ENCODE data around the gene CFAP54.

DNA sequence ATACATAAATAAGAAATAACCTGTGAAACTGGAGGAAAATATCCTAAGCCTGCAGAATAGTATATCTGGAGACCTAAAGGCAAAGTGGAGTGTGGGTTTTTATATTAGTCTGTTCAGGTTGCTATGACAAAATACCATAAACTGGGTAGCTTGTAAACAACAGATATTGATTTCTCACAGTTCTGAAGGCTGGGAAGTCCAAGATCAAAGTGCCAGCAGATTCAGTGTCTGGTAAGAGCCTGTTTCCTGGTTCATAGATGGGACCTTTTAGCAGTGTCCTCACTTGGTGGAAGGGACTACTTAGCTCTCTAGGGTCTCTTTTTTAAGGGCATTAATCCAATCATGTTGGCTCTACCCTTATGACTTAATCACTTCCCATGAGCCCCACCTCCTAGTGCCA, 392.2 kb downstream of the CFAP54 start:
- TF ChIP-seq SIN3A (IDR thresholded peaks at IDR 0.05; ENCODE audit: borderline replicate concordance, low read depth, low read length), result no peak
- TF ChIP-seq, protein P1, sequence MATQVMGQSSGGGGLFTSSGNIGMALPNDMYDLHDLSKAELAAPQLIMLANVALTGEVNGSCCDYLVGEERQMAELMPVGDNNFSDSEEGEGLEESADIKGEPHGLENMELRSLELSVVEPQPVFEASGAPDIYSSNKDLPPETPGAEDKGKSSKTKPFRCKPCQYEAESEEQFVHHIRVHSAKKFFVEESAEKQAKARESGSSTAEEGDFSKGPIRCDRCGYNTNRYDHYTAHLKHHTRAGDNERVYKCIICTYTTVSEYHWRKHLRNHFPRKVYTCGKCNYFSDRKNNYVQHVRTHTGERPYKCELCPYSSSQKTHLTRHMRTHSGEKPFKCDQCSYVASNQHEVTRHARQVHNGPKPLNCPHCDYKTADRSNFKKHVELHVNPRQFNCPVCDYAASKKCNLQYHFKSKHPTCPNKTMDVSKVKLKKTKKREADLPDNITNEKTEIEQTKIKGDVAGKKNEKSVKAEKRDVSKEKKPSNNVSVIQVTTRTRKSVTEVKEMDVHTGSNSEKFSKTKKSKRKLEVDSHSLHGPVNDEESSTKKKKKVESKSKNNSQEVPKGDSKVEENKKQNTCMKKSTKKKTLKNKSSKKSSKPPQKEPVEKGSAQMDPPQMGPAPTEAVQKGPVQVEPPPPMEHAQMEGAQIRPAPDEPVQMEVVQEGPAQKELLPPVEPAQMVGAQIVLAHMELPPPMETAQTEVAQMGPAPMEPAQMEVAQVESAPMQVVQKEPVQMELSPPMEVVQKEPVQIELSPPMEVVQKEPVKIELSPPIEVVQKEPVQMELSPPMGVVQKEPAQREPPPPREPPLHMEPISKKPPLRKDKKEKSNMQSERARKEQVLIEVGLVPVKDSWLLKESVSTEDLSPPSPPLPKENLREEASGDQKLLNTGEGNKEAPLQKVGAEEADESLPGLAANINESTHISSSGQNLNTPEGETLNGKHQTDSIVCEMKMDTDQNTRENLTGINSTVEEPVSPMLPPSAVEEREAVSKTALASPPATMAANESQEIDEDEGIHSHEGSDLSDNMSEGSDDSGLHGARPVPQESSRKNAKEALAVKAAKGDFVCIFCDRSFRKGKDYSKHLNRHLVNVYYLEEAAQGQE (IDR thresholded peaks at IDR 0.05; ENCODE audit: low read depth, low read length), result no peak
- TF ChIP-seq, protein P2, sequence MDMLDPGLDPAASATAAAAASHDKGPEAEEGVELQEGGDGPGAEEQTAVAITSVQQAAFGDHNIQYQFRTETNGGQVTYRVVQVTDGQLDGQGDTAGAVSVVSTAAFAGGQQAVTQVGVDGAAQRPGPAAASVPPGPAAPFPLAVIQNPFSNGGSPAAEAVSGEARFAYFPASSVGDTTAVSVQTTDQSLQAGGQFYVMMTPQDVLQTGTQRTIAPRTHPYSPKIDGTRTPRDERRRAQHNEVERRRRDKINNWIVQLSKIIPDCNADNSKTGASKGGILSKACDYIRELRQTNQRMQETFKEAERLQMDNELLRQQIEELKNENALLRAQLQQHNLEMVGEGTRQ (IDR thresholded peaks at IDR 0.05; ENCODE audit: borderline replicate concordance, low read depth, low read length), result no peak
- no peak for TF ChIP-seq EP300 (IDR thresholded peaks at IDR 0.05; ENCODE audit: borderline replicate concordance in 1 of 2, low read depth in 1 of 2, low read length in 1 of 2)
- TF ChIP-seq, protein P3, sequence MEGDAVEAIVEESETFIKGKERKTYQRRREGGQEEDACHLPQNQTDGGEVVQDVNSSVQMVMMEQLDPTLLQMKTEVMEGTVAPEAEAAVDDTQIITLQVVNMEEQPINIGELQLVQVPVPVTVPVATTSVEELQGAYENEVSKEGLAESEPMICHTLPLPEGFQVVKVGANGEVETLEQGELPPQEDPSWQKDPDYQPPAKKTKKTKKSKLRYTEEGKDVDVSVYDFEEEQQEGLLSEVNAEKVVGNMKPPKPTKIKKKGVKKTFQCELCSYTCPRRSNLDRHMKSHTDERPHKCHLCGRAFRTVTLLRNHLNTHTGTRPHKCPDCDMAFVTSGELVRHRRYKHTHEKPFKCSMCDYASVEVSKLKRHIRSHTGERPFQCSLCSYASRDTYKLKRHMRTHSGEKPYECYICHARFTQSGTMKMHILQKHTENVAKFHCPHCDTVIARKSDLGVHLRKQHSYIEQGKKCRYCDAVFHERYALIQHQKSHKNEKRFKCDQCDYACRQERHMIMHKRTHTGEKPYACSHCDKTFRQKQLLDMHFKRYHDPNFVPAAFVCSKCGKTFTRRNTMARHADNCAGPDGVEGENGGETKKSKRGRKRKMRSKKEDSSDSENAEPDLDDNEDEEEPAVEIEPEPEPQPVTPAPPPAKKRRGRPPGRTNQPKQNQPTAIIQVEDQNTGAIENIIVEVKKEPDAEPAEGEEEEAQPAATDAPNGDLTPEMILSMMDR (IDR thresholded peaks at IDR 0.05), result no peak
